VCaP (cell line): ENCODE results near the gene OXLD1.
"Not testable (repeated sequence)": the region's sequence is repeated elsewhere in the genome, so short reads cannot be mapped to it uniquely, and the experiment has no call there.

ENCODE experiments used
- H3K27ac ChIP-seq: fragments of 450-650 bp; 2 replicates; pipeline ENCODE4 v1.5.1; 2017
- TF ChIP-seq, protein P1 (sequence below): fragments of 450-650 bp; conservative IDR thresholded peaks from 2 replicates; pipeline ENCODE4 v1.5.1; 2017; ENCODE audit warnings: mild to moderate bottlenecking, moderate library complexity

The OXLD1 gene

DNA sequence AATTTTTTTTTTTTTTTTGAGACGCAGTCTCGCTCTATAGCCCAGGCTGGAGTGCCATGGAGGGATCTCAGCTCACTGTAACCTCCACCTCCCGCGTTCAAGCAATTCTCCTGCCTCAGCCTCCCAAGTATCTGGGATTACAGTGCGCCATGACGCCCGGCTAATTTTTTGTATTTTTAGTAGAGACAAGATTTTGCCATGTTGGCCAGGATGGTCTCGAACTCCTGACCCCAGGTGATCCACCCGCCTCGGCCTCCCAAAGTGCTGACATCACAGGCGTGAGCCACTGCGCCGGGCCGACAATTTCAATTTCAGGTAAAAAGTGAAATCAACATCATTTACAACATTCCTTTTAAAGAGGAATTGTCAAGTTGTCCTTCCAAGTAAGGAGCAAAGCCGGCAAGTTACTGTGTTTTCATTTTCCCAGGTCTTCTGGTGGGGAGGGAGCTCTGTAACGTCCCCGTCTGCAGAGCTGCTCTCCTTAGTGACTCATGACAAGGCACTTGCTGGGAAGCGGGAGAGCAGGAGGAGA is 30.4 kb downstream of the OXLD1 start:
- TF ChIP-seq, protein P1, sequence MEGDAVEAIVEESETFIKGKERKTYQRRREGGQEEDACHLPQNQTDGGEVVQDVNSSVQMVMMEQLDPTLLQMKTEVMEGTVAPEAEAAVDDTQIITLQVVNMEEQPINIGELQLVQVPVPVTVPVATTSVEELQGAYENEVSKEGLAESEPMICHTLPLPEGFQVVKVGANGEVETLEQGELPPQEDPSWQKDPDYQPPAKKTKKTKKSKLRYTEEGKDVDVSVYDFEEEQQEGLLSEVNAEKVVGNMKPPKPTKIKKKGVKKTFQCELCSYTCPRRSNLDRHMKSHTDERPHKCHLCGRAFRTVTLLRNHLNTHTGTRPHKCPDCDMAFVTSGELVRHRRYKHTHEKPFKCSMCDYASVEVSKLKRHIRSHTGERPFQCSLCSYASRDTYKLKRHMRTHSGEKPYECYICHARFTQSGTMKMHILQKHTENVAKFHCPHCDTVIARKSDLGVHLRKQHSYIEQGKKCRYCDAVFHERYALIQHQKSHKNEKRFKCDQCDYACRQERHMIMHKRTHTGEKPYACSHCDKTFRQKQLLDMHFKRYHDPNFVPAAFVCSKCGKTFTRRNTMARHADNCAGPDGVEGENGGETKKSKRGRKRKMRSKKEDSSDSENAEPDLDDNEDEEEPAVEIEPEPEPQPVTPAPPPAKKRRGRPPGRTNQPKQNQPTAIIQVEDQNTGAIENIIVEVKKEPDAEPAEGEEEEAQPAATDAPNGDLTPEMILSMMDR, result no peak
- H3K27ac ChIP-seq, result peak overlapping the region; percentile 93

DNA sequence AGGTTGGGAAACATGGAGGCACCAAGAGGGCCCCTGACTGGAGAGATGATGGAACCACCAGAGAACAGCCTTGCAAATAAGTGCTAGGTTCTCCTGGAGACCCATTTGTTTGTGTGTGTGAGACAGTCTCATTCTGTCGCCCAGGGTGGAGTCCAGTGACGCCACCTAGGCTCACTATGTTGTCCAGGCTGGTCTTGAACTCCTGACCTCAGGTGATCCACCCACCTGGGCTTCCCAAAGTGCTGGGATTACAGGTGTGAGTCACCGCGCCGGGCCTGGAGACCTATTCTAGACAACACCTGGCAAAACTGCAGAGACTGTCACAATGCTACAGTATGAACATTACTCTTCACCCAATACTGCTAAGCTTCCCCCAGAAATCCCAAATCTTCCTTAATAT is 31.0 kb downstream of the OXLD1 start:
- TF ChIP-seq, protein P1, result no peak
- H3K27ac ChIP-seq, result peak overlapping the region; percentile 93

DNA sequence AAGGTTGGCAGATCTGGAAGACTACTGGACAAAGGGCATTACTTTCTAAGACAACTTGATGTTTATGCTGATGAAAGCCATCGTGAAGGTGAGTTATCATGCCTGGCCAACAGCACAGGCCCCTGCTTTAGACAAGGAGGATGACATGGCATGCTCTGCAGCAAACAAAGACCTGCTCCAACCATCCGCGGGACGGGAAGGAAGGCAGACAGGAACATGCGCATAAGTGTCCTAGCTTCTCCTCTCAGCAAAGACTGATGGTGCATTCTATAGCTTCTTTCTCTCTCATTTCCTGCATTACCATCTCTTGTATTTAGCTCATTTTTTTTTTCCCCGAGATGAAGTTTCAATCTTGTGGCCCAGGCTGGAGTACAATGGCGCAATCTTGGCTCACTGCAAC is 34.9 kb downstream of the OXLD1 start:
- TF ChIP-seq, protein P1, result no peak
- H3K27ac ChIP-seq, result no peak overlapping the region

DNA sequence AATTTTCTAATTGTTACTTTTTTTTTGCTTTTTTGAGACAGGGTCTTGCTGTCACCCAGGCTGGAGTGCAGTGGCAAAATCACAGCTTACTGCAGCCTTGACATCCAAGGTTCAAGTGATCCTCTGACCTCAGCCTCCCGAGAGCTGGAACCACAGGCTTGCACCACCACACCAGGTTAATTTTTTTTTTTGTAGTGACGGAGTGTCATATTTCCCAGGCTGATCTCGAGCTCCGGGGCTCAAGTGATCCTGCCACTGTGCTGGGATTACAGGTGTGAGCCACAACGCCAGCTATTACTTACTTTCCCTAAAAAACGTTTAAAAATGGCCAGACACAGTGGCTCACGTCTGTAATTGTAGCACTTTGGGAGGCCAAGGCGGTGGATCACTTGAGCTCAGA is 36.1 kb downstream of the OXLD1 start:
- TF ChIP-seq, protein P1, result no peak

DNA sequence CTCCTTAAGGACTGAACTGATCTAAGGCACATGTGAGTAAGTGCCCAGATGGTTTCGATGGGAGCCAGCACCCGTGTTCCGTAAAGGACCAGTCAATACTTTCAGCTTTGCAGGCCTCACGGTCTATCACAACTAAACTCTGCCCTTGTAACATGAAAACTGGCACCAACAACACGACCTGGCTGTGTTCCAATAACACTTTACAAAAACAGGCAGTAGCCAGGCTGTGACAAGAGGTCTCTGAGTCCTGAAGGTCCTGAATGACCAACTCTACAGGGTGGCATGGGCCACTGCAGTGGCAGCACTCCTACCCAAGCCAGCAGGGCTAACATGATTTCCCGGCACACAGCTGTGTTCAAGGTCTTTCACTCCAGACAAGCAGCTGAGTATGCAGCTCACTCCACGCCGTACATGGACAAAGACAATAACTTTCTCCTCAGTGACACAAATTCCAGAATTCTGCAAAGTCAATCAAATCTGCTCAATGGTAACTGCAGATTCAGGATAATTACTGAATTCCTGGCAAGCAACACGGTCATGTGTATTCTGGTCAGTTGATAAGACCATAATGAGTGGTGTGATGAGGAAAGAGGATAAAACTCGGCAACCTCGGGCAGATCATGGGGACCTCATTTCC is 44.8 kb downstream of the OXLD1 start:
- TF ChIP-seq, protein P1, result no peak
- H3K27ac ChIP-seq, result peak overlapping the region; percentile 9

More for the DNA sequence above, 36.1 kb downstream of the OXLD1 start:
- H3K27ac ChIP-seq, result no peak overlapping the region

DNA sequence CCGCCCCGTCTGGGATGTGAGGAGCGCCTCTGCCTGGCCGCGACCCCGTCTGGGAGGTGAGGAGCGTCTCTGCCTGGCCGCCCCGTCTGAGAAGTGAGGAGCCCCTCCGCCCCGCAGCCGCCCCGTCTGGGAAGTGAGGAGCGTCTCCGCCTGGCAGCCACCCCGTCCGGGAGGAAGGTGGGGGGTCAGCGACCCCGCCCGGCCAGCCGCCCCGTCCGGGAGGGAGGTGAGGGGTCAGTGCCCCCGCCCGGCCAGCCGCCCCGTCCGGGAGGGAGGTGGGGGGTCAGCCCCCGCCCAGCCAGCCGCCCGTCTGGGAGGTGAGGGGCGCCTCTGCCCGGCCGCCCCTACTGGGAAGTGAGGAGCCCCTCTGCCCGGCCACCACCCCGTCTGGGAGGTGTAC is 48.1 kb downstream of the OXLD1 start:
- H3K27ac ChIP-seq, result not testable (repeated sequence)

DNA sequence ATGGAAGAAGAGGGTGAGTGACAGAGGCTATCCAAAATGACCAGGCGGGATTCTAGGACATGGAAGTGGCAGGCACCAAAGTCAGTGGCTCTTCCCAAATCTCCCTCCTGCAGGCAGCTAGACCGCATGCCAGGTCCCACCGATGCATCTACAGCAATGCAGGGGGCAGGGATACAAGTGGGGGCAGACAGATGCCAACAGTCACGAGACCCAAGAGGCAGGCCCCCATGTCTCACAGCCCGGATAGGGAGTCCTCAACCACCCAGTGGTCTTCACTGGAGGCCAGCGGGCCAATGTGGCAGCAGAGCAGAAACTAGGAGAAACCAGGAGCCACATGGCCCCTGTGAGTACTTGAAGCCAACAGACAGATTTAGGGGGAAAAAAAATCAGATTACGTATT is 49.5 kb downstream of the OXLD1 start:
- TF ChIP-seq, protein P1, result no peak
- H3K27ac ChIP-seq, result no peak overlapping the region

DNA sequence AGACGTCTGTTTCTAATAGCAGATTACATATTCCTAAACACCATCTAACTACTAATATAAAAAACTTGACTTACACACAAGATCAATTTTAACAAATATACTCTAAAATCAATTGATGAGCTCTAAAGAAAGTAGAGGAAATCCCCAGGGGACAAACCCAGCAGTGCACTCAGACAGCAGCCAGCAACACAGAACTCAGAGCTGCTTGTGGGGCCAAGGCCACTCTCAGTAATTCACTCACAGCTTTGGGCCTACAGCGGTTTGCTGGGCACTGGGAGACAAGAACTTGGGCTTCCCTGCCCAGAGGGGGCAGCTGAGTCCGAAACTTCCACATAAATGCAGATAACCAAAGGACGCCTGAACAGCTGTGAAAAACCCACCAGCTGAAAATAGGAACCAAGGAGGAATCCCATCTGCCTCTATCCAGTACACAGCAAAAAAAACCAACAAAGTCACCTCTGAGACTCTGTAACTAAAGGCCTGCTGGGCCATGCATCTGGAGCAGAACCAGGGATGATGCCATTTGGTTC is 50.9 kb downstream of the OXLD1 start:
- TF ChIP-seq, protein P1, result no peak
- no peak overlapping the region for H3K27ac ChIP-seq
